Esophagus squamous epithelium (tissue), 5 donors: Measurements from ENCODE around the gene CD247. TPM values are rescaled to one million over a fixed set of nuclear protein-coding genes. Genes with fewer than 3 reads are reported as not detected.

Experiments
- DNase-seq: peaks from one replicate; lab custom pipeline; 2025; lab: John Stamatoyannopoulos, UW
- H3K27ac ChIP-seq, 4 donors: fragments of 200-600 bp; sonication (generic); one replicate each; pipeline ENCODE4 v1.5.1; 2016 to 2019; ENCODE audit warnings: mild to moderate bottlenecking in 1 of 4
- H3K27me3 ChIP-seq, 4 donors: fragments of 200-600 bp; sonication (generic); 1 replicate in 3 of 4; 2 replicates in 1 of 4; pipeline versions ENCODE4 v1.5.1 to v1.6.0; 2017 to 2021; ENCODE audit warnings: antibody characterized with exemption in 1 of 4
- H3K36me3 ChIP-seq, 3 donors: fragments of 200-600 bp; sonication (generic); one replicate each; pipeline ENCODE4 v1.5.1; 2016 to 2019
- H3K4me1 ChIP-seq, 3 donors: fragments of 200-600 bp; sonication (generic); one replicate each; pipeline ENCODE4 v1.5.1; 2017 to 2019
- H3K4me3 ChIP-seq, 4 donors: fragments of 200-600 bp; sonication (generic); 1 replicate in 3 of 4; 2 replicates in 1 of 4; pipeline ENCODE4 v1.5.1; 2016 to 2019; ENCODE audit warnings: mild to moderate bottlenecking in 2 of 4, moderate library complexity in 1 of 4
- H3K9me3 ChIP-seq, 3 donors: fragments of 200-600 bp; sonication (generic); one replicate each; pipeline ENCODE4 v1.5.1; 2016 to 2019
- POLR2A ChIP-seq, 4 donors: fragments of 450-650 bp; IDR thresholded peaks; one replicate each; pipeline ENCODE4 v1.6.1; 2017; ENCODE audit warnings: antibody characterized with exemption in 4 of 4, mild to moderate bottlenecking in 4 of 4, moderate library complexity in 3 of 4
- WGBS, 2 donors: methylation state at CpG; one replicate each; pipeline ENCODE4 v1.1.5; 2018; 5-methylcytosine and 5-hydroxymethylcytosine counted together
- intact Hi-C: fragments of 100-400 bp; cut with DNase I; formaldehyde crosslinking; loops from one replicate; pipeline ENCODE4 v1.15.0; 2022
- total RNA-seq, 4 donors: library from RNA; depleted of rRNA; stranded (reverse); fragments of >200 nt; gene quantifications; one replicate each; pipeline ENCODE4 v1.1.0, GENCODE V29; 2016
- TF ChIP-seq, protein P1 (sequence below), 6 experiments: fragments of 450-650 bp in 4 of 6; fragments of 200-600 bp in 2 of 6; sonication (generic) in 2 of 6; IDR thresholded peaks; one replicate each; pipeline ENCODE4 v1.5.1; 2016 to 2019; ENCODE audit warnings: antibody characterized with exemption in 6 of 6, mild to moderate bottlenecking in 4 of 6, moderate library complexity in 4 of 6
- donor health status: DM: yes; HTN: yes; CAD: no.

Gene CD247
- total RNA-seq, 4 donors from 2014 or later = 0.68 to 3.5 (median 3.1) TPM

DNA sequence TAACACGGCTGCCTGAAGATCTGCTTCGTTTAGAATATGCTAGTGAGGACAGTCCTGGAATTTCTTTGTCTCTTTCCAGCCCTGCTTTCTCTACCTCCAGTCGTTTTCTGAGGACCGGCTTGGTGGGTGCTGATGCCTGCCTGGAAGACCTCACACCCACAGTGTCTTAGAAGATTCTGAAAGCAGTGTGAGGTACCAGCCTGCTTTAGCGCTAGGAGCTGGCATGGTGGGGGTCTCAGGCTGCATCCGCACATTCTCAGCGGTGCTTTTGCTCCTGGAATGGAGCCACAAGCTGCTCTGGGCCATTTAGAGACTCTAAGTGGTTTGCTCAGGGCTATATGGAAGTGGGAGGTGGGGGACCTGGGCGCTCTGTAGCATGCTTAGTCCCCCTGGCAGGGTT, 61.4 kb downstream of the CD247 start:
- no peaks in the 10 kb centered on the region for H3K27me3 ChIP-seq
- no peaks in the 10 kb centered on the region for H3K9me3 ChIP-seq
- no peaks in the 10 kb centered on the region for H3K36me3 ChIP-seq
- intact Hi-C loops = no loop called here
- TF ChIP-seq, protein P1, sequence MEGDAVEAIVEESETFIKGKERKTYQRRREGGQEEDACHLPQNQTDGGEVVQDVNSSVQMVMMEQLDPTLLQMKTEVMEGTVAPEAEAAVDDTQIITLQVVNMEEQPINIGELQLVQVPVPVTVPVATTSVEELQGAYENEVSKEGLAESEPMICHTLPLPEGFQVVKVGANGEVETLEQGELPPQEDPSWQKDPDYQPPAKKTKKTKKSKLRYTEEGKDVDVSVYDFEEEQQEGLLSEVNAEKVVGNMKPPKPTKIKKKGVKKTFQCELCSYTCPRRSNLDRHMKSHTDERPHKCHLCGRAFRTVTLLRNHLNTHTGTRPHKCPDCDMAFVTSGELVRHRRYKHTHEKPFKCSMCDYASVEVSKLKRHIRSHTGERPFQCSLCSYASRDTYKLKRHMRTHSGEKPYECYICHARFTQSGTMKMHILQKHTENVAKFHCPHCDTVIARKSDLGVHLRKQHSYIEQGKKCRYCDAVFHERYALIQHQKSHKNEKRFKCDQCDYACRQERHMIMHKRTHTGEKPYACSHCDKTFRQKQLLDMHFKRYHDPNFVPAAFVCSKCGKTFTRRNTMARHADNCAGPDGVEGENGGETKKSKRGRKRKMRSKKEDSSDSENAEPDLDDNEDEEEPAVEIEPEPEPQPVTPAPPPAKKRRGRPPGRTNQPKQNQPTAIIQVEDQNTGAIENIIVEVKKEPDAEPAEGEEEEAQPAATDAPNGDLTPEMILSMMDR (IDR thresholded peaks at IDR 0.05) = no peak
- no peak for TF ChIP-seq POLR2A (IDR thresholded peaks at IDR 0.05)
- no peak overlapping the region for H3K27ac ChIP-seq
- WGBS, 2 donors = 60 to 75% methylated on average over 8 of the region's 8 CpGs
- H3K4me3 ChIP-seq = no peak overlapping the region
- no peak for DNase-seq
- H3K4me1 ChIP-seq = peaks cover 5 to 18% (median 7%) of the 10 kb centered on the region in 3 donors

- Histone ChIP-seq H3K27ac (peak overlapping the region in 2 of 4 donors; percentile 80 to 84), H3K4me3 (peak overlapping the region in 1 of 4 donors; percentile 85), H3K4me1 (peaks cover 5 to 18% (median 7%) of the 10 kb centered on the region in 3 donors), H3K9me3 (no peaks in the 10 kb centered on the region), H3K27me3 (no peaks in the 10 kb centered on the region), H3K36me3 (no peaks in the 10 kb centered on the region)
- no peak for TF ChIP-seq POLR2A (IDR thresholded peaks at IDR 0.05)
- TF ChIP-seq, protein P1 (IDR thresholded peaks at IDR 0.05) = no peak
- DNase-seq = no peak
- intact Hi-C loops = no loop called here
- WGBS, 2 donors = 80 to 89% methylated on average over 3 to 5 of the region's 5 CpGs
These were observed 61.8 kb downstream of the CD247 start for GRCh38 chr1:167456524-167456923.

DNA sequence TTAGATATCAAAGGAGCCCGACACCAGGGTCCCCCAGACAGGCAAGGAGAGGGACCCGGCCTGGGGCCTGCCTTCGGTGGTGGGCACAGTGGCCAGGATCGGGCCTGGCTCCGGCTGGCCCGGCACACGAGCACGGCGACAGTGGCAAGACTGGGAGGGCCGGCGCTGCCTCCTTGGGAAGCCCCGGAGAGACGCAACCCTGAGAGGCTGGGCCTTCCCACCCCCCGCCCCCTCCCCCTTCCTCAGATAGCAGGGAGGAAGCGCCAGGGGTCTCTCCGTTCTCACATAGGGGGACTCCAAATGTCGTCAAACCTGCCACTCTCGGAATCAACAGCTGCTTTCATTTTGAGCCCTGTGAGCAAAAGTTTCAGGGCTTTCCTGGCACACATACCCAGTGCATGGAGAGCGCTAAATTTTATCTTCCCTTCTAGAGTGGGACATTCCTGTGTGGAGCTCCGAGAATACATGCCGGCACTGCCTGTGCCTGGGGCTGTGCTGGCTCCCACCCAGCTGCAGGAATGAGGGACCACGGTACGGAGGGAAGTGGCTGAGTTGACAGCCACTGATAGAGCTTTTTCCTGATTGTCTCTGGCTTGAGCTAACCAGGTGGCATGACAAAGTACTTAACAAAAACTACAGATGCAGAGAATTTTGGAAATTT, 62.4 kb downstream of the CD247 start:
- Histone ChIP-seq H3K27ac (peak overlapping the region; percentile 80 to 90 (median 84)), H3K36me3 (no peaks in the 10 kb centered on the region), H3K27me3 (no peaks in the 10 kb centered on the region), H3K4me1 (peaks cover 5 to 18% (median 7%) of the 10 kb centered on the region in 3 donors), H3K9me3 (no peaks in the 10 kb centered on the region), H3K4me3 (peak overlapping the region; percentile 63 to 91 (median 82))
- intact Hi-C loops = no loop called here
- no peak for DNase-seq
- WGBS, 2 donors = 0 to 11% methylated on average over 6 to 7 of the region's 23 CpGs
- no peak for TF ChIP-seq POLR2A (IDR thresholded peaks at IDR 0.05)
- TF ChIP-seq, protein P1 (IDR thresholded peaks at IDR 0.05) = no peak

DNA sequence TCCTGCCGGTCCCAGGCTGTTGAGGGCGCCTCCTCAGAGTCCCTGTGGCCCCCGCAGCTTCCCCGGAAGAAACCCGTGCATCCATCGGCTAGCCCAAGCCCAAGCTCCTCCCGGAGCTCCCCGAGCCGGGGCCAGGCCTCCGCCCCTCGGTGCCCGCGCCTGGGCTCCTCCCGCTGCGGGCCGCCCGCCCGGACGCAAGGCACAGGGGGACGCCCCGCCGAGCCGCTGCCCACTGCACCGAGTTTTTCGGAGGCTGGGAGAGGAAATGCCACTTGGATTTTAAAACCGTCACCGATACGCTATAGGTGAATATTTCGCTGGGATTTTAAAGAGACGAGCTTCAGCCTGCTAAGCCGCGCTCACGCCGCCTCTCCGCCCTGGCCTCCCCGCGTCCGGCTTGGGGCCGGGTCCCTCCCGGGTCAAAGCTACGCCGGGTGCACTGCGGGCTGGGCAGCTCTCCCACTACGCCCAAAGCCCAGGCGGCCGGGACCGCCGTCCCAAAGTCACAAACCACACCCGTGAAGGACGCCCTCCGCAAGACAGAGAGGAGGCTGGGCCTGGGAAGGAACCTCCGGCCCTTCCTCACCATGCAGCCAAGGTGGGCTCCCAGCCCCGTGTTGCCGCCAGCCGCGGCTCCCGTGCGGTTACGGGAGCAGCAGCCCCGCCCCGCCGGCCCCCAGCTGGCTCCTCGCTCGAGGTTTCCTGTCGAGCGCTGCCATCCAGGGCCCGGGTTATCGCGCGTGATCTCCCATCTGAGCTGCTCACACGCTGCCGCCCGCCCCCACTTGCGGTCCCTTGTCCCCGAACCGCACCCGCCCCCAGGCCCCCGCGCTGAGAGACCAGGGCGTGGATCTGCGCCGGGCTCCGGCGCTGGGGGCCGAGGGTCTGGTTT, 63.2 kb downstream of the CD247 start:
- intact Hi-C loops = no loop called here
- TF ChIP-seq, protein P1 (IDR thresholded peaks at IDR 0.05) = no peak
- TF ChIP-seq POLR2A (IDR thresholded peaks at IDR 0.05) = peak in 1 of 4 donors; percentile 33
- no peak for DNase-seq
- WGBS, 2 donors = 1% methylated on average over 20 of the region's 85 CpGs; no CpG with 5 or more reads in 1 of the 2 donors
- Histone ChIP-seq H3K9me3 (no peaks in the 10 kb centered on the region), H3K4me1 (peaks cover 5 to 18% (median 7%) of the 10 kb centered on the region in 3 donors), H3K27ac (peak overlapping the region; percentile 80 to 90 (median 84)), H3K4me3 (peak overlapping the region; percentile 63 to 91 (median 82)), H3K27me3 (no peaks in the 10 kb centered on the region), H3K36me3 (no peaks in the 10 kb centered on the region)
